HCT116 (cell line): Measurements from ENCODE around the gene AMOT. TPM values are rescaled to one million over a fixed set of nuclear protein-coding genes. Genes with fewer than 3 reads are reported as not detected.

Experiments used
- ATAC-seq: fragments of 200-7000 bp; cut with Tn5 transposase; 2 replicates; pipeline ENCODE4 v1.9.1; 2020; ENCODE audit warnings: mild to moderate bottlenecking, moderate library complexity
- BruUV-seq: library from RNA; stranded (reverse); fragments of 400-500 nt; replicated peaks from 2 replicates; lab custom pipeline; 2021; lab: Mats Ljungman, UMichigan
- CTCF ChIA-PET: fragments of 300-600 bp; sonication (Branson Sonifier 250); formaldehyde crosslinking; loops from one replicate; lab custom pipeline; 2021; ENCODE audit warnings: antibody characterized with exemption; lab: Charles Lee
- POLR2A ChIA-PET: fragments of 300-600, 350-600 bp; sonication (Branson Sonifier 250); formaldehyde crosslinking; loops from one replicate; lab custom pipeline; 2021; ENCODE audit warnings: antibody characterized with exemption; lab: Charles Lee
- RAD21 ChIA-PET, 2 experiments: fragments of 300-600 bp; sonication (Branson Sonifier 250); formaldehyde crosslinking; loops; one replicate each; lab custom pipeline; 2023; ENCODE audit warnings: low total read pairs in 2 of 2; ENCODE audit not compliant: uncharacterized antibody in 2 of 2, unreplicated experiment in 2 of 2, low non-redundant PET in 1 of 2; lab: Charles Lee
- DNase-seq: peaks from one replicate; pipeline ENCODE4 v3.0.0-alpha.2; 2010; ENCODE audit warnings: low read depth, low spot score
- H2AFZ ChIP-seq: fragments of 200-600 bp; shearing (Covaris generic), sonication (generic); 2 replicates; pipeline ENCODE4 v1.6.1; 2017; ENCODE audit warnings: low read depth, mixed run types, mixed read lengths, antibody characterized with exemption, low read length; ENCODE audit not compliant: poor library complexity, severe bottlenecking
- H3K27ac ChIP-seq: 2 replicates; pipeline ENCODE4 v1.5.1; 2012; ENCODE audit warnings: low read depth, low read length
- H3K27me3 ChIP-seq: fragments of 200-600 bp; sonication (generic); 2 replicates; pipeline ENCODE4 v1.6.1; 2016; ENCODE audit warnings: mixed run types, low read length, mixed read lengths; ENCODE audit not compliant: insufficient read depth
- H3K36me3 ChIP-seq, 2 experiments: fragments of 200-500 bp in 1 of 2; fragments of 200-600 bp in 1 of 2; sonication (Bioruptor generic) in 1 of 2; sonication (generic) in 1 of 2; 2 replicates each; pipeline versions ENCODE4 v1.5.1 to v1.6.1; 2014 to 2016; ENCODE audit warnings: low read length in 2 of 2, inconsistent platforms in 1 of 2, mixed read lengths in 1 of 2, mixed run types in 1 of 2; ENCODE audit not compliant: insufficient read depth in 2 of 2, control insufficient read depth in 1 of 2
- H3K4me1 ChIP-seq, 2 experiments: fragments of 200-600 bp in 1 of 2; sonication (generic) in 1 of 2; 2 replicates each; pipeline versions ENCODE4 v1.5.1 to v1.6.1; 2012 to 2017; ENCODE audit warnings: low read length in 2 of 2, inconsistent platforms in 1 of 2, mild to moderate bottlenecking in 1 of 2, mixed read lengths in 1 of 2, mixed run types in 1 of 2, moderate library complexity in 1 of 2; ENCODE audit not compliant: insufficient read depth in 2 of 2, control insufficient read depth in 1 of 2
- H3K4me2 ChIP-seq: fragments of 200-600 bp; sonication (generic); 2 replicates; pipeline ENCODE4 v1.6.1; 2017; ENCODE audit warnings: mixed run types, low read length, mixed read lengths
- H3K4me3 ChIP-seq, 2 experiments: fragments of 200-600 bp in 1 of 2; sonication (generic) in 1 of 2; replicated peaks in 1 of 2; 2 replicates each; pipeline ENCODE4 v1.5.1; 2011 to 2016; ENCODE audit warnings: low read length in 2 of 2, control low read depth in 1 of 2, low read depth in 1 of 2, mild to moderate bottlenecking in 1 of 2, mixed read lengths in 1 of 2, mixed run types in 1 of 2
- H3K79me2 ChIP-seq: fragments of 200-600 bp; sonication (generic); 2 replicates; pipeline ENCODE4 v1.6.1; 2017; ENCODE audit warnings: mild to moderate bottlenecking, mixed run types, low read length, moderate library complexity, mixed read lengths; ENCODE audit not compliant: insufficient read depth
- H3K9ac ChIP-seq: fragments of 200-600 bp; sonication (generic); 2 replicates; pipeline ENCODE4 v1.6.1; 2016; ENCODE audit warnings: low read length, mixed read lengths
- H3K9me2 ChIP-seq: fragments of 200-600 bp; sonication (generic), shearing (Covaris generic); 2 replicates; pipeline ENCODE4 v1.6.1; 2017; ENCODE audit warnings: mixed run types, mild to moderate bottlenecking, moderate library complexity; ENCODE audit not compliant: insufficient read depth
- H3K9me3 ChIP-seq, 2 experiments: fragments of 200-500 bp in 1 of 2; fragments of 200-600 bp in 1 of 2; sonication (Bioruptor generic) in 1 of 2; sonication (generic) in 1 of 2; 2 replicates each; pipeline ENCODE4 v1.6.1; 2014 to 2017; ENCODE audit warnings: low read length in 2 of 2, mixed read lengths in 2 of 2, inconsistent platforms in 1 of 2, low read depth in 1 of 2, mild to moderate bottlenecking in 1 of 2, mixed run types in 1 of 2, moderate library complexity in 1 of 2; ENCODE audit not compliant: control insufficient read depth in 1 of 2, insufficient read depth in 1 of 2
- H4K20me1 ChIP-seq: fragments of 200-600 bp; sonication (generic), shearing (Covaris generic); 2 replicates; pipeline ENCODE4 v1.6.1; 2017; ENCODE audit warnings: mixed run types, mild to moderate bottlenecking, moderate library complexity; ENCODE audit not compliant: insufficient read depth
- CEBPB ChIP-seq: IDR thresholded peaks from 2 replicates; pipeline ENCODE4 v1.6.1; 2012; ENCODE audit warnings: low read depth
- CTCF ChIP-seq, 3 experiments: fragments of 200-600 bp in 1 of 3; sonication (generic) in 1 of 3; IDR thresholded peaks in 2 of 3; conservative IDR thresholded peaks in 1 of 3; 2 replicates each; pipeline ENCODE4 v1.5.1; 2012 to 2017; ENCODE audit warnings: low read depth in 2 of 3, low read length in 2 of 3, antibody characterized with exemption in 1 of 3, borderline replicate concordance in 1 of 3, control low read depth in 1 of 3, mild to moderate bottlenecking in 1 of 3, mixed read lengths in 1 of 3, mixed run types in 1 of 3, moderate library complexity in 1 of 3; ENCODE audit not compliant: insufficient read depth in 1 of 3
- EGR1 ChIP-seq: IDR thresholded peaks from 2 replicates; pipeline ENCODE4 v1.6.1; 2012; ENCODE audit warnings: low read depth
- ELF1 ChIP-seq: IDR thresholded peaks from 2 replicates; pipeline ENCODE4 v1.6.1; 2012; ENCODE audit warnings: low read depth, borderline replicate concordance
- EZH2 ChIP-seq: fragments of 200-600 bp; sonication (generic); IDR thresholded peaks from 2 replicates; pipeline ENCODE4 v1.6.1; 2017; ENCODE audit warnings: antibody characterized with exemption, mixed run types
- POLR2A ChIP-seq: IDR thresholded peaks from 2 replicates; pipeline ENCODE4 v1.7.0; 2011; ENCODE audit warnings: borderline replicate concordance; ENCODE audit not compliant: insufficient read depth, insufficient read length; ENCODE audit errors: extremely low read depth
- POLR2AphosphoS5 ChIP-seq: IDR thresholded peaks from 2 replicates; pipeline ENCODE4 v1.6.1; 2011; ENCODE audit warnings: mild to moderate bottlenecking, low read depth, low read length, moderate library complexity
- RAD21 ChIP-seq: IDR thresholded peaks from 2 replicates; pipeline ENCODE4 v1.6.1; 2012; ENCODE audit warnings: low read depth, mild to moderate bottlenecking
- SIN3A ChIP-seq: IDR thresholded peaks from 2 replicates; pipeline ENCODE4 v1.6.1; 2012; ENCODE audit warnings: low read depth
- SP1 ChIP-seq: IDR thresholded peaks from 2 replicates; pipeline ENCODE4 v1.6.1; 2012; ENCODE audit warnings: low read depth
- SRF ChIP-seq: IDR thresholded peaks from 2 replicates; pipeline ENCODE4 v1.6.1; 2012; ENCODE audit warnings: low read depth
- YY1 ChIP-seq: IDR thresholded peaks from 2 replicates; pipeline ENCODE4 v1.6.1; 2011; ENCODE audit warnings: low read length, low read depth, moderate library complexity, mild to moderate bottlenecking; ENCODE audit not compliant: insufficient replicate concordance; ENCODE audit errors: extremely low read depth
- ZBTB33 ChIP-seq: IDR thresholded peaks from 2 replicates; pipeline ENCODE4 v1.6.1; 2011; ENCODE audit warnings: mild to moderate bottlenecking, low read length, moderate library complexity; ENCODE audit not compliant: insufficient replicate concordance; ENCODE audit errors: extremely low read depth
- ZFX ChIP-seq: fragments of 450-650 bp; IDR thresholded peaks from 2 replicates; pipeline ENCODE4 v1.6.1; 2017
- intact Hi-C: fragments of 100-400 bp; cut with micrococcal nuclease; formaldehyde crosslinking; loops from 2 replicates; pipeline ENCODE4 v1.10.0; 2022
- total RNA-seq: library from RNA; stranded (reverse); gene quantifications from one replicate; pipeline ENCODE4 v1.2.1, GENCODE V29; 2021; ENCODE audit not compliant: unreplicated experiment
- TF ChIP-seq, protein P1 (sequence below): IDR thresholded peaks from 2 replicates; pipeline ENCODE4 v1.6.1; 2012
- TF ChIP-seq, protein P2 (sequence below): IDR thresholded peaks from 2 replicates; pipeline ENCODE4 v1.6.1; 2012

Gene AMOT
- total RNA-seq, 1 experiment from 2014 or later = 7.7 TPM

- Histone ChIP-seq H3K36me3 (no peaks in the 10 kb centered on the region), H3K9me2 (no peaks in the 10 kb centered on the region), H4K20me1 (no peaks in the 10 kb centered on the region), H3K27me3 (no peaks in the 10 kb centered on the region), H3K4me2 (no peak overlapping the region), H3K9me3 (no peaks in the 10 kb centered on the region), H3K4me1 (no peaks in the 10 kb centered on the region), H2AFZ (no peak overlapping the region), H3K79me2 (no peaks in the 10 kb centered on the region), H3K27ac (no peak overlapping the region), H3K9ac (no peak overlapping the region), H3K4me3 (no peak overlapping the region)
- DNase-seq (no peak), ATAC-seq (no peak)
- ChIA-PET POLR2A (no interaction called here), RAD21 (no interaction called here), CTCF (no interaction called here)
- intact Hi-C loops = no loop called here
- no peak for TF ChIP-seq YY1
- TF ChIP-seq EZH2 = no peak
- TF ChIP-seq ZFX = no peak
- TF ChIP-seq CTCF (IDR thresholded peaks at IDR 0.05 in 2 of 3, conservative IDR thresholded peaks at IDR 0.05 in 1 of 3; ENCODE audit: borderline replicate concordance in 1 of 3, insufficient read depth in 1 of 3, low read depth in 2 of 3, low read length in 2 of 3) = no peak
- TF ChIP-seq SIN3A = no peak
- TF ChIP-seq, protein P1, sequence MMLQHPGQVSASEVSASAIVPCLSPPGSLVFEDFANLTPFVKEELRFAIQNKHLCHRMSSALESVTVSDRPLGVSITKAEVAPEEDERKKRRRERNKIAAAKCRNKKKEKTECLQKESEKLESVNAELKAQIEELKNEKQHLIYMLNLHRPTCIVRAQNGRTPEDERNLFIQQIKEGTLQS = no peak
- no peak for TF ChIP-seq ELF1
- TF ChIP-seq RAD21 = no peak
- no peak for TF ChIP-seq SP1
- TF ChIP-seq EGR1 = no peak
- no peak for TF ChIP-seq POLR2AphosphoS5
- TF ChIP-seq ZBTB33 = no peak
- TF ChIP-seq POLR2A = no peak
- TF ChIP-seq SRF = no peak
- TF ChIP-seq, protein P2, sequence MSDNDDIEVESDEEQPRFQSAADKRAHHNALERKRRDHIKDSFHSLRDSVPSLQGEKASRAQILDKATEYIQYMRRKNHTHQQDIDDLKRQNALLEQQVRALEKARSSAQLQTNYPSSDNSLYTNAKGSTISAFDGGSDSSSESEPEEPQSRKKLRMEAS = no peak
- no peak for TF ChIP-seq CEBPB
- BruUV-seq = no TSS peak
These were observed 8.4 kb upstream of the AMOT start for GRCh38 chrX:112849016-112849415.
